Body of pancreas (tissue), 4 donors: ENCODE results near the gene ABLIM3.

Experiments
- CTCF ChIP-seq, 7 experiments: fragments of 450-650 bp in 4 of 7; fragments of 200-600 bp in 3 of 7; sonication (generic) in 3 of 7; IDR thresholded peaks; one replicate each; pipeline ENCODE4 v1.5.1; 2016 to 2019; ENCODE audit warnings: antibody characterized with exemption in 7 of 7
- POLR2A ChIP-seq, 3 donors: fragments of 450-650 bp; IDR thresholded peaks; one replicate each; pipeline ENCODE4 v1.6.1; 2016; ENCODE audit warnings: antibody characterized with exemption in 3 of 3, mild to moderate bottlenecking in 2 of 3

- TF ChIP-seq CTCF (IDR thresholded peaks at IDR 0.05) = no peak
- TF ChIP-seq POLR2A (IDR thresholded peaks at IDR 0.05) = no peak
These were observed 156.2 kb downstream of the ABLIM3 start for GRCh38 chr5:149297340-149298025.
